HL-60 (cell line): Measurements from ENCODE around the gene ARL14EP.

Source experiments
- DNase-seq, 2 experiments: peaks; one replicate each; pipeline ENCODE4 v3.0.0-alpha.2; 2010 to 2020; ENCODE audit warnings: low read depth in 1 of 2, low spot score in 1 of 2
- H3K27ac ChIP-seq: fragments of 250-450 bp; sonication (Bioruptor Pico); replicated peaks from 2 replicates; pipeline ENCODE4 v1.5.1; 2020; ENCODE audit warnings: mild to moderate bottlenecking, moderate library complexity
- H3K27me3 ChIP-seq: fragments of 250-450 bp; sonication (Bioruptor Pico); 2 replicates; pipeline ENCODE4 v1.5.1; 2021; ENCODE audit warnings: mild to moderate bottlenecking, moderate library complexity; ENCODE audit not compliant: insufficient read depth, poor library complexity, severe bottlenecking
- H3K4me3 ChIP-seq: replicated peaks from 2 replicates; pipeline ENCODE4 v1.5.1; 2011; ENCODE audit warnings: mild to moderate bottlenecking, control low read depth, low read length; ENCODE audit not compliant: insufficient read depth
- CTCF ChIP-seq: IDR thresholded peaks from one replicate; pipeline ENCODE4 v1.5.1; 2011; ENCODE audit warnings: low read length, control low read depth, inconsistent platforms; ENCODE audit not compliant: insufficient read depth
- GABPA ChIP-seq: IDR thresholded peaks from 2 replicates; pipeline ENCODE4 v1.6.1; 2012; ENCODE audit warnings: low read depth
- POLR2AphosphoS5 ChIP-seq: IDR thresholded peaks from 2 replicates; pipeline ENCODE4 v1.6.1; 2012; ENCODE audit warnings: low read depth
- REST ChIP-seq: IDR thresholded peaks from 2 replicates; pipeline ENCODE4 v1.6.1; 2012; ENCODE audit warnings: low read depth; ENCODE audit not compliant: insufficient replicate concordance
- SPI1 ChIP-seq: IDR thresholded peaks from 2 replicates; pipeline ENCODE4 v1.6.1; 2012; ENCODE audit warnings: low read depth, mild to moderate bottlenecking, borderline replicate concordance

The ARL14EP gene

GRCh38 chr11:30295178-30295885 is 27.6 kb upstream of the ARL14EP start:
- H3K27ac ChIP-seq, result no peak overlapping the region
- DNase-seq, result no peak
- H3K27me3 ChIP-seq, result no peaks in the 10 kb centered on the region
- no peak overlapping the region for H3K4me3 ChIP-seq
- TF ChIP-seq REST, result no peak
- TF ChIP-seq POLR2AphosphoS5, result no peak
- no peak for TF ChIP-seq CTCF
- no peak for TF ChIP-seq SPI1
- TF ChIP-seq GABPA, result no peak

GRCh38 chr11:30304620-30305019 is 18.3 kb upstream of the ARL14EP start:
- TF ChIP-seq SPI1 (no peak), POLR2AphosphoS5 (no peak), CTCF (no peak), GABPA (no peak), REST (no peak)
- no peak for DNase-seq
- no peak overlapping the region for H3K4me3 ChIP-seq
- no peak overlapping the region for H3K27ac ChIP-seq
- peaks cover 2% of the 10 kb centered on the region for H3K27me3 ChIP-seq

GRCh38 chr11:30310623-30311022 is 12.3 kb upstream of the ARL14EP start:
- peaks cover 2% of the 10 kb centered on the region for H3K27me3 ChIP-seq
- no peak overlapping the region for H3K27ac ChIP-seq
- no peak for TF ChIP-seq POLR2AphosphoS5
- no peak for TF ChIP-seq CTCF
- TF ChIP-seq GABPA, result no peak
- no peak for TF ChIP-seq REST
- TF ChIP-seq SPI1, result no peak
- DNase-seq, result no peak
- H3K4me3 ChIP-seq, result no peak overlapping the region
